ENCODE measurements around the gene WDR7.

DNA sequence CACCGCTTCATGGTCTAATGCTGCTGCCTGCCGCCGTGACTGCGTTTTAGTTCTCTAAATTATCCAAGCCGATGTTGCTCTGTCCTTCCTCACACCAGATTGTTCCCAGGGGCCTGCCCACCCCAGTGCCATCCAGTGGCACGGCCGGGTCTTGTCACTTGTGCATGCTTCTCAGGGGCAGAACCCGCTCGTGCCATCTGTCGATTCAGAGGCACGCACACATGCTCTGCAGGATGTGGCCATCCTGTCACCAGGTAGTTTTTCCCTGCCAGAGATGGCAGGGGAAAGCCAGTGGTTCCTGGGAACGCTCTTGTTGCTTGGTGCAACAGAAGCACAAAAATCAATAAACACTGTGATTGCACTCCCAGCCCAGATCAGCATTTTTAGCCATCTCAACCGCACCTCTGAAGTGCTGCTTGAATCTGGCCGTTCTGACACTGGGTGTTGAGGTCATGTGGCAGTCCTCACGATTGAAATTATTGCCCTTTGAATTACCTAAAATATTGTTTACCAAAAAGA is 376.1 kb downstream of the WDR7 start:
- TF ChIP-seq, protein P1, sequence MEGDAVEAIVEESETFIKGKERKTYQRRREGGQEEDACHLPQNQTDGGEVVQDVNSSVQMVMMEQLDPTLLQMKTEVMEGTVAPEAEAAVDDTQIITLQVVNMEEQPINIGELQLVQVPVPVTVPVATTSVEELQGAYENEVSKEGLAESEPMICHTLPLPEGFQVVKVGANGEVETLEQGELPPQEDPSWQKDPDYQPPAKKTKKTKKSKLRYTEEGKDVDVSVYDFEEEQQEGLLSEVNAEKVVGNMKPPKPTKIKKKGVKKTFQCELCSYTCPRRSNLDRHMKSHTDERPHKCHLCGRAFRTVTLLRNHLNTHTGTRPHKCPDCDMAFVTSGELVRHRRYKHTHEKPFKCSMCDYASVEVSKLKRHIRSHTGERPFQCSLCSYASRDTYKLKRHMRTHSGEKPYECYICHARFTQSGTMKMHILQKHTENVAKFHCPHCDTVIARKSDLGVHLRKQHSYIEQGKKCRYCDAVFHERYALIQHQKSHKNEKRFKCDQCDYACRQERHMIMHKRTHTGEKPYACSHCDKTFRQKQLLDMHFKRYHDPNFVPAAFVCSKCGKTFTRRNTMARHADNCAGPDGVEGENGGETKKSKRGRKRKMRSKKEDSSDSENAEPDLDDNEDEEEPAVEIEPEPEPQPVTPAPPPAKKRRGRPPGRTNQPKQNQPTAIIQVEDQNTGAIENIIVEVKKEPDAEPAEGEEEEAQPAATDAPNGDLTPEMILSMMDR (IDR thresholded peaks at IDR 0.05) = no peak
- no peak for TF ChIP-seq POLR2A (IDR thresholded peaks at IDR 0.05)
